Endodermal cell (in vitro differentiated cells): Measurements from ENCODE around the gene STEAP1B. TPM values are rescaled to one million over a fixed set of nuclear protein-coding genes. Genes with fewer than 3 reads are reported as not detected.

Experiments
- DNase-seq: peaks from one replicate; pipeline ENCODE4 v3.0.0-alpha.2; 2017
- H3K27ac ChIP-seq: 2 replicates; pipeline ENCODE4 v1.5.1; 2013; ENCODE audit warnings: mild to moderate bottlenecking, low read depth, low read length, moderate library complexity
- H3K27me3 ChIP-seq: 2 replicates; pipeline ENCODE4 v1.6.1; 2013; ENCODE audit warnings: mild to moderate bottlenecking, low read length, moderate library complexity; ENCODE audit not compliant: insufficient read depth, control insufficient read depth, poor library complexity, severe bottlenecking
- H3K36me3 ChIP-seq: 2 replicates; pipeline ENCODE4 v1.7.0; 2013; ENCODE audit warnings: mild to moderate bottlenecking, low read length, moderate library complexity; ENCODE audit not compliant: control insufficient read depth, insufficient read depth
- H3K4me1 ChIP-seq: one replicate; pipeline ENCODE4 v1.7.0; 2013; ENCODE audit warnings: low read length; ENCODE audit not compliant: control insufficient read depth, insufficient read depth
- H3K4me3 ChIP-seq: 2 replicates; pipeline ENCODE4 v1.5.1; 2013; ENCODE audit warnings: mild to moderate bottlenecking, low read length, moderate library complexity
- H3K9ac ChIP-seq: 2 replicates; pipeline ENCODE4 v1.6.1; 2013; ENCODE audit warnings: mild to moderate bottlenecking, low read length, moderate library complexity; ENCODE audit not compliant: poor library complexity, severe bottlenecking; ENCODE audit errors: extremely low read depth
- H3K9me3 ChIP-seq: 2 replicates; pipeline ENCODE4 v1.6.1; 2013; ENCODE audit warnings: mild to moderate bottlenecking, low read length, moderate library complexity; ENCODE audit not compliant: control insufficient read depth
- H3K27ac Mint-ChIP-seq: 2 replicates; pipeline ENCODE4 v1.8.0; 2020; ENCODE audit warnings: mixed read lengths
- H3K27me3 Mint-ChIP-seq: 2 replicates; pipeline ENCODE4 v1.8.0; 2021; ENCODE audit warnings: mild to moderate bottlenecking, mixed read lengths; ENCODE audit not compliant: insufficient read depth
- H3K36me3 Mint-ChIP-seq: 2 replicates; pipeline ENCODE4 v1.8.0; 2020; ENCODE audit warnings: low read depth, mixed read lengths
- H3K4me1 Mint-ChIP-seq: 2 replicates; pipeline ENCODE4 v1.8.0; 2020; ENCODE audit warnings: mixed read lengths
- H3K4me3 Mint-ChIP-seq: 2 replicates; pipeline ENCODE4 v1.8.0; 2020; ENCODE audit warnings: mild to moderate bottlenecking, moderate library complexity, mixed read lengths
- H3K9me3 Mint-ChIP-seq: 2 replicates; pipeline ENCODE4 v1.8.0; 2020; ENCODE audit warnings: mild to moderate bottlenecking, mixed read lengths
- CTCF ChIP-seq: fragments of 200-600 bp; sonication (generic); conservative IDR thresholded peaks from 2 replicates; pipeline ENCODE4 v1.5.0; 2021; ENCODE audit warnings: antibody characterized with exemption, mild to moderate bottlenecking
- whole genome bisulfite sequencing, 2 experiments: methylation state at CpG; one replicate each; pipeline versions ENCODE4 v1.1.5 to v1.1.7; 2013; ENCODE audit warnings: missing lambda C conversion rate in 2 of 2, mixed read lengths in 1 of 2; ENCODE audit not compliant: insufficient coverage in 1 of 2, insufficient read length in 1 of 2; 5-methylcytosine and 5-hydroxymethylcytosine counted together
- total RNA-seq, 2 donors: library from RNA; stranded (reverse); fragmentation: NEBNext Ultra II Directional in 1 of 2; extraction: Animal tissue kit (Norgen Biotek cat#: 25700) in 1 of 2; gene quantifications; 2 replicates in 1 of 2; 3 replicates in 1 of 2; pipeline ENCODE4 v1.2.1, GENCODE V29; 2021

Gene STEAP1B
- total RNA-seq, 2 donors from 2014 or later: 30.5 to 54.2 TPM

- 66 to 80% methylated on average over 4 to 5 of the region's 5 CpGs for WGBS, 2 experiments
Measured at GRCh38 chr7:22397981-22398380, 102.0 kb downstream of the STEAP1B start.

GRCh38 chr7:22395222-22395621 is 104.8 kb downstream of the STEAP1B start:
- no peak for DNase-seq
- H3K27ac Mint-ChIP-seq: no peak overlapping the region
- no peak overlapping the region for H3K4me3 Mint-ChIP-seq
- Histone ChIP-seq H3K4me1 (no peaks in the 10 kb centered on the region), H3K27me3 (no peaks in the 10 kb centered on the region), H3K27ac (no peak overlapping the region), H3K4me3 (no peak overlapping the region), H3K9ac (no peak overlapping the region), H3K9me3 (no peaks in the 10 kb centered on the region), H3K36me3 (no peaks in the 10 kb centered on the region)
- WGBS, 2 experiments: 71 to 86% methylated on average over 2 to 6 of the region's 6 CpGs
- no peak for TF ChIP-seq CTCF
- no peaks in the 10 kb centered on the region for H3K36me3 Mint-ChIP-seq
- no peaks in the 10 kb centered on the region for H3K9me3 Mint-ChIP-seq
- no peaks in the 10 kb centered on the region for H3K27me3 Mint-ChIP-seq
- peaks cover 18% of the 10 kb centered on the region for H3K4me1 Mint-ChIP-seq

More at GRCh38 chr7:22397981-22398380, 102.0 kb downstream of the STEAP1B start:
- H3K4me1 ChIP-seq: no peaks in the 10 kb centered on the region
- Mint-ChIP-seq H3K4me3 (no peak overlapping the region), H3K4me1 (peaks cover 14% of the 10 kb centered on the region), H3K27me3 (no peaks in the 10 kb centered on the region), H3K27ac (no peak overlapping the region), H3K9me3 (no peaks in the 10 kb centered on the region), H3K36me3 (no peaks in the 10 kb centered on the region)
- no peaks in the 10 kb centered on the region for H3K36me3 ChIP-seq
- no peak overlapping the region for H3K9ac ChIP-seq
- no peak overlapping the region for H3K27ac ChIP-seq
- no peaks in the 10 kb centered on the region for H3K27me3 ChIP-seq
- DNase-seq: no peak
- H3K4me3 ChIP-seq: no peak overlapping the region
- TF ChIP-seq CTCF: no peak
- no peaks in the 10 kb centered on the region for H3K9me3 ChIP-seq

GRCh38 chr7:22394739-22395138 is 105.2 kb downstream of the STEAP1B start:
- no peaks in the 10 kb centered on the region for H3K9me3 Mint-ChIP-seq
- no peak overlapping the region for H3K4me3 Mint-ChIP-seq
- H3K4me3 ChIP-seq: no peak overlapping the region
- TF ChIP-seq CTCF: no peak
- DNase-seq: no peak
- H3K27ac ChIP-seq: no peak overlapping the region
- no peaks in the 10 kb centered on the region for H3K36me3 Mint-ChIP-seq
- no peak overlapping the region for H3K9ac ChIP-seq
- WGBS, 2 experiments: 89 to 95% methylated on average over 3 of the region's 3 CpGs
- no peaks in the 10 kb centered on the region for H3K4me1 ChIP-seq
- peaks cover 18% of the 10 kb centered on the region for H3K4me1 Mint-ChIP-seq
- H3K27me3 ChIP-seq: no peaks in the 10 kb centered on the region
- H3K27me3 Mint-ChIP-seq: no peaks in the 10 kb centered on the region
- H3K9me3 ChIP-seq: no peaks in the 10 kb centered on the region
- H3K36me3 ChIP-seq: no peaks in the 10 kb centered on the region
- H3K27ac Mint-ChIP-seq: no peak overlapping the region
